ENCODE results near the gene DYDC2.

The DYDC2 gene

DNA sequence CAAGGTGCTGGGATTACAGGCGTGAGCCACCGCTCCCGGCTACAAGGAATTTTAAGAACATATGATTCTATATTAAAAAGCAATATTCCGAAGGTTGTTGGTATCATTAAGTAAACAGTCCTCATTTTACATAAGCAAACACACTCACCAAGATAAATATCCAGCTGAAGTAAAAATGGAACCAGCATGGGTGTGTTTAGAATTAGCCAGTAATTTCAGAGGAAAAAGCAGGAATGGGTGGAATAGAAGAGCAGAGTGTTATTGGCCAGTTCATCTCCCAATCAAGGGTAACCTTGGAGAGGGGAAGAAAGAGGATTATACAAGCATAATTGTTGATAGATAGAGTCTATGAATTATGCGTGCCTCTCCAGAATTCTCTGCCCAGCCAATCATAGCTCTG is 35.4 kb upstream of the DYDC2 start:
- DNase-seq (ENCODE audit: insufficient read length, low spot score) (no peak), FAIRE-seq (no peak)
- TF ChIP-seq, protein P1, sequence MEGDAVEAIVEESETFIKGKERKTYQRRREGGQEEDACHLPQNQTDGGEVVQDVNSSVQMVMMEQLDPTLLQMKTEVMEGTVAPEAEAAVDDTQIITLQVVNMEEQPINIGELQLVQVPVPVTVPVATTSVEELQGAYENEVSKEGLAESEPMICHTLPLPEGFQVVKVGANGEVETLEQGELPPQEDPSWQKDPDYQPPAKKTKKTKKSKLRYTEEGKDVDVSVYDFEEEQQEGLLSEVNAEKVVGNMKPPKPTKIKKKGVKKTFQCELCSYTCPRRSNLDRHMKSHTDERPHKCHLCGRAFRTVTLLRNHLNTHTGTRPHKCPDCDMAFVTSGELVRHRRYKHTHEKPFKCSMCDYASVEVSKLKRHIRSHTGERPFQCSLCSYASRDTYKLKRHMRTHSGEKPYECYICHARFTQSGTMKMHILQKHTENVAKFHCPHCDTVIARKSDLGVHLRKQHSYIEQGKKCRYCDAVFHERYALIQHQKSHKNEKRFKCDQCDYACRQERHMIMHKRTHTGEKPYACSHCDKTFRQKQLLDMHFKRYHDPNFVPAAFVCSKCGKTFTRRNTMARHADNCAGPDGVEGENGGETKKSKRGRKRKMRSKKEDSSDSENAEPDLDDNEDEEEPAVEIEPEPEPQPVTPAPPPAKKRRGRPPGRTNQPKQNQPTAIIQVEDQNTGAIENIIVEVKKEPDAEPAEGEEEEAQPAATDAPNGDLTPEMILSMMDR (IDR thresholded peaks at IDR 0.05; ENCODE audit: insufficient read depth, missing control alignments) = no peak

DNA sequence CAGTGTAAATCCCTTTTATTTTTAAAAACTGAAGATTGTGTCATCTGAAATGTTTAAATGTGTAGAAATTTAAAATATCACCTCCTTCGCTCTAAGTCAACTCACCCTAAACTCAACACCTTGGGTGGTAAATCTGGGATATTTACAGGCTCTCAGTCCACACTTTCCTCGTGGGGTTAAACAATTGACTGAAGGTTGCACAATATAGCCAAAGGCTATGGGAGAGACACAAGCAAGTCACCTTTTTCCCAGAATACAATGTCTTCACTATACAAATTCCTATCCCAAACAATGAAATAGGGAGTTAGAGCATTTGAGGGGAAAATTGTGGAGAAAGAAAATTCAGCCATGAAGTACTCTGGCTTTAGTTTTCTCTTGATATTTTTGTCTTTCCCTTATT is 34.4 kb upstream of the DYDC2 start:
- DNase-seq (ENCODE audit: insufficient read length, low spot score) = no peak
- TF ChIP-seq, protein P1 (IDR thresholded peaks at IDR 0.05; ENCODE audit: insufficient read depth, missing control alignments) = no peak
- FAIRE-seq = no peak

DNA sequence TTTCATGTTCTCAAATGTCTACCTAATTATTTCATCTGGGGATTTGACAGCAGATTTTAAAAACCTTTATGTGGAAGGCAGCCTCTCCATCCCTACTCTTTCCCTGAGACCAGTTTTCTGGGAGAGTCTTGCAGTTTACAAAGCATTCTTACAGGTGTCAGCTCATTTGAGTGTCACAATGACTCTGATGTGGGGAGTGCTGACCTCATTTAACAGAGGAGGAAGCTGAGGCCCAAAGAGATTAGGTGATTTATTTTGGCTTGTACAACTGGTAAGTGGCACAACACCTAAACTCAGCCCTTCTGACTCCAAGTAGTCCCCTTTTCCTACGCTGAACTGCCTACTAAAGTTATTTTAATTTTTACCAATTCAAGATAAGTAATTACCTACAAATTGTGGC is 33.9 kb upstream of the DYDC2 start:
- FAIRE-seq (no peak), DNase-seq (ENCODE audit: insufficient read length, low spot score) (no peak)
- TF ChIP-seq, protein P1 (IDR thresholded peaks at IDR 0.05; ENCODE audit: insufficient read depth, missing control alignments) = no peak

DNA sequence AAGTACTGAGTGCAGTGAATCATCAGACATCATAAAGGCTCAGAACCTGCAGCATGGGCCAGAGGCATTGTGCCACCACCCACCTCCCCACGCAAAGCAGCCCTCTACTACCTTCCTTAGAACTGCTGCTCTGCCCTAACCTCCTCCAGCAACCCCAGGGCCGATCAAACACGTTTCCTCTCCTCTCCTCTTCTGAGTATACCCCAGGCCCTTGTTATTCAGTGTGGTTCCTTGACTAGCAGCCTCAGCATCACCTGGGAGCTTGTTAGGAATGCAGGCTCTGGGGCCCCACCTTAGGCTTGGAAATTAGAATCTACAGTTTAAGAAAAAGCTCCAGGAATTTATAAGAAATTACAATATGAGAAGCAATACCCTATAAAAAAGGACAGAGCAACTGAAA is 33.3 kb upstream of the DYDC2 start:
- DNase-seq (ENCODE audit: insufficient read length, low spot score) (no peak), FAIRE-seq (no peak)
- TF ChIP-seq, protein P1 (IDR thresholded peaks at IDR 0.05; ENCODE audit: insufficient read depth, missing control alignments) = no peak

DNA sequence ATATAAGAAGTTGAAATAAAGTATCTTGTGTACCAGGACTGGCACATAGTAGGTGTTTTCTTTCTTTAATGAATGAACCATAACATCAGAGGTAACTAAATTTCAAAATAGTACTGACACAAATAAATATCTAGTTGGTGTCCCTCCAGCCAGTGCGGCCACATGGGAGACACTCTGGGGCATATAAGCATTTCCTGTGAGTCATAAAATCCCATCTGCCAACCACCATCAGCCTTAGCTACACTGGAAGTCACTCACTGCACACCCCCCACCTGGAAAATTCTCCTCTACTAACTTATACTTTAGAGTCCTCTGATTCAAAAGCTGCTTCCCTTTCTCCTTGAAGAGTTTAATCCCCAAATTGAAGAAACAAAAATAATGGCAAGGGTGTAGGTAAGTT is 32.5 kb upstream of the DYDC2 start:
- TF ChIP-seq, protein P1 (IDR thresholded peaks at IDR 0.05; ENCODE audit: insufficient read depth, missing control alignments) = no peak
- no peak for FAIRE-seq
- no peak for DNase-seq (ENCODE audit: insufficient read length, low spot score)

DNA sequence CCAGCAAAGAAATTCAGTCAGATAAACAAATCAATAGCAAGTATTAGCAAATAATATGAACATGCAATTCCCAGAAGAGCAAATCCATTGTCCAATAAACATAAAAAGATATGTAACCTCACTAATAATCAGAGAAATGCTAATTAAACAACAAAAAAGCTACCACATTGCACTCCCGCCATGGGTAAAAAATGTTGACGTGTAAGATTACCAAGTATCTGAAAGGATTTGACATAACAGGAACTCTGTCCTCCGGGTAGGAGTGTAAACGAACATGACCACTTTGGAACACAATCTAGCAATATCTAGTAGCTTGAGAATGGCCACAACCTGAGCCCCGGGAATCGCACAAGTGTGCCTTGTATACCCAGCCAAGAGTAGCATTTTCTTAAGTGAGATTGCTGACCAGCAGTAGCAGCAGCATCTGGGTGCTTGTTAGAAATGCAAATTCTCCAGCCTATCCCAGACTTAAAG is 31.7 kb upstream of the DYDC2 start:
- DNase-seq (ENCODE audit: insufficient read length, low spot score) = no peak
- FAIRE-seq = no peak
- TF ChIP-seq, protein P1 (IDR thresholded peaks at IDR 0.05; ENCODE audit: insufficient read depth, missing control alignments) = no peak

DNA sequence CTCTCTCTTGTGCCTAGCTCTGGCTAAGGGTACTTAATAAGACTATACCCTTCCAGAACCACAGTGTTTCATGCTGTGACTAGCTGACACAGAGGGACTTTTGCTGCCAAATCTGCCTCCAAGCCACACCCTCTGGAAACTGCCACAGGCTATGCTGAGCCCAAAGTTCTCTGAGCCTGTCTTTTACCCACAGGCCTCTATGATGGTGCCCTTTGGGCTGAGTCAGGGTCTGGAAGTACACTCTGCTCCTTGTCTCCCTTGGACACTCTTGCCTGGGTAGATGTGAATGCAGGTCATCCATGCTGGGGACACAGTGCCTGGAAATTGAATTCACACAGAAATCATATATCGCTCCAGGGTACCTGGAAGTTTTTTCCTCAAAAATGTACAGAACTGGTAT is 22.6 kb upstream of the DYDC2 start:
- TF ChIP-seq, protein P1 (IDR thresholded peaks at IDR 0.05; ENCODE audit: insufficient read depth, missing control alignments) = no peak
- DNase-seq (ENCODE audit: insufficient read length, low spot score) (no peak), FAIRE-seq (no peak)

All from D721Med (cell line).